ENCODE results near the gene TMEM62. TPM values are rescaled to one million over a fixed set of nuclear protein-coding genes. Genes with fewer than 3 reads are reported as not detected.
A peak's percentile ranks its signal among the peaks of the same experiment; 100 is the strongest.

The TMEM62 gene
- total RNA-seq, 3 donors from 2014 or later, result 43.2 to 61.6 (median 59.4) TPM

- Histone ChIP-seq H3K4me1 (no peaks in the 10 kb centered on the region), H3K9me3 (no peaks in the 10 kb centered on the region), H3K4me3 (no peak overlapping the region), H3K27me3 (no peaks in the 10 kb centered on the region), H3K36me3 (no peaks in the 10 kb centered on the region), H3K27ac (no peak overlapping the region)
- TF ChIP-seq POLR2AphosphoS5 (IDR thresholded peaks at IDR 0.05) (no peak), POLR2A (IDR thresholded peaks at IDR 0.05) (no peak), CTCF (IDR thresholded peaks at IDR 0.05) (no peak)
- DNase-seq (ENCODE audit: low spot score in 2 of 2), result no peak
- intact Hi-C loops (cut with DNase I; ENCODE audit: low total_unique reads), result no loop called here
Measured at GRCh38 chr15:43128980-43129335, 4.4 kb upstream of the TMEM62 start.

DNA sequence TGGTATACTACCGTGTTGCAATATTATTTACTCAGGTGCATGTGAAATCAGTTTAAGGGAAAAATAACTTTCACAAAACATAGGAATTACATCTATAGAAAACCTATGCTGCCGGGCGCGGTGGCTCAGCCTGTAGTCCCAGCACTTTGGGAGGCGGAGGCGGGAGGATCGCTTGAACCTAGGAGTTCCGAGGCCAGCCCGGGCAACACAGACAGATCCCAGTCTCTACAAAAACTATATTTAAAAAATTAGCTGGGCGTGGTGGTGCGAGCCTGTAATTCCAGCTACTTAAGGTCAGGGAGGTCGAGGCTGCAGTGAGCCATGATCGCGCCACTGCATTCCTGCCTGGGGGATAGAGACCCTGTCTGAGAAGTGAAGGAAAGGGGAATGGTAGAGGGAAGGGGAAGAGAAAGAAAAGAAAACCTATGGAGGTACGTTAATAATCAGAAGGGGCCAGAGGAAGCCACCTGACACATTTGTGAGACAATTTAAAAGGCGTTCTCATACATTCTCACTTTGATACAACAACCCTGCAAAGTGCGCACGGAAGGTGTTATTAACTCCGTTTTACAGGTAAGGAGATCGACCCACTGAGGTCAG lies 456 bp upstream of the TMEM62 start:
- Histone ChIP-seq H3K4me3 (peak overlapping the region; percentile 89 to 92 (median 90)), H3K4me1 (no peaks in the 10 kb centered on the region), H3K27ac (peak overlapping the region; percentile 83 to 90), H3K9me3 (no peaks in the 10 kb centered on the region), H3K36me3 (no peaks in the 10 kb centered on the region), H3K27me3 (no peaks in the 10 kb centered on the region)
- DNase-seq (ENCODE audit: low spot score in 2 of 2), result no peak
- intact Hi-C loops (cut with DNase I; ENCODE audit: low total_unique reads), result no loop called here
- no peak for TF ChIP-seq CTCF (IDR thresholded peaks at IDR 0.05)
- no peak for TF ChIP-seq POLR2A (IDR thresholded peaks at IDR 0.05)

GRCh38 chr15:43134157-43134635 lies 810 bp downstream of the TMEM62 start:
- DNase-seq (ENCODE audit: low spot score in 2 of 2), result no peak
- H3K27ac ChIP-seq, result peak overlapping the region; percentile 83 to 90
- intact Hi-C loops (cut with DNase I; ENCODE audit: low total_unique reads), result no loop called here

DNA sequence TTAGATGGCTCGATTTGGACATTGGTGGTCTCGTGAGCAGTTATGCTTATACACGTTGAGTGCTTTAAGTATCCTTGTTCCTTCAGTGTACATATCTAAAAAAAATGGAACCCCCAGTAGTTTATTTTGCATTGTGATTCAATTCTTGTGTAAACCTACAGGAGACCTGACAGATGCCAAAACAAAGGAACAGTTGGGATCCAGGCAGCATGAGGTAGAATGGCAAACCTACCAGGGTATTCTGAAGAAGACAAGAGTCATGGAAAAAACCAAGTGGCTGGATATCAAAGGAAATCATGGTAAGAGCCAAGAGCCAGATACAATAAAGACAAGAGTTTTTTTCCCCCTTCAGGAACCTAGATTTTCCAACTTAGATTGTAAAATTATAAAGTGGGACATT lies 2.0 kb downstream of the TMEM62 start:
- Histone ChIP-seq H3K9me3 (no peaks in the 10 kb centered on the region), H3K36me3 (no peaks in the 10 kb centered on the region), H3K27ac (no peak overlapping the region), H3K4me3 (no peak overlapping the region), H3K4me1 (no peaks in the 10 kb centered on the region), H3K27me3 (no peaks in the 10 kb centered on the region)
- no peak for DNase-seq (ENCODE audit: low spot score in 2 of 2)
- TF ChIP-seq POLR2A (IDR thresholded peaks at IDR 0.05) (no peak), CTCF (IDR thresholded peaks at IDR 0.05) (no peak), POLR2AphosphoS5 (IDR thresholded peaks at IDR 0.05) (no peak)
- intact Hi-C loops (cut with DNase I; ENCODE audit: low total_unique reads), result no loop called here

More at GRCh38 chr15:43134157-43134635, 810 bp downstream of the TMEM62 start:
- TF ChIP-seq POLR2AphosphoS5 (IDR thresholded peaks at IDR 0.05) (no peak), CTCF (IDR thresholded peaks at IDR 0.05) (no peak), POLR2A (IDR thresholded peaks at IDR 0.05) (no peak)
- Histone ChIP-seq H3K4me3 (peak overlapping the region; percentile 89 to 92 (median 90)), H3K9me3 (no peaks in the 10 kb centered on the region), H3K27me3 (no peaks in the 10 kb centered on the region), H3K4me1 (no peaks in the 10 kb centered on the region), H3K36me3 (no peaks in the 10 kb centered on the region)

DNA sequence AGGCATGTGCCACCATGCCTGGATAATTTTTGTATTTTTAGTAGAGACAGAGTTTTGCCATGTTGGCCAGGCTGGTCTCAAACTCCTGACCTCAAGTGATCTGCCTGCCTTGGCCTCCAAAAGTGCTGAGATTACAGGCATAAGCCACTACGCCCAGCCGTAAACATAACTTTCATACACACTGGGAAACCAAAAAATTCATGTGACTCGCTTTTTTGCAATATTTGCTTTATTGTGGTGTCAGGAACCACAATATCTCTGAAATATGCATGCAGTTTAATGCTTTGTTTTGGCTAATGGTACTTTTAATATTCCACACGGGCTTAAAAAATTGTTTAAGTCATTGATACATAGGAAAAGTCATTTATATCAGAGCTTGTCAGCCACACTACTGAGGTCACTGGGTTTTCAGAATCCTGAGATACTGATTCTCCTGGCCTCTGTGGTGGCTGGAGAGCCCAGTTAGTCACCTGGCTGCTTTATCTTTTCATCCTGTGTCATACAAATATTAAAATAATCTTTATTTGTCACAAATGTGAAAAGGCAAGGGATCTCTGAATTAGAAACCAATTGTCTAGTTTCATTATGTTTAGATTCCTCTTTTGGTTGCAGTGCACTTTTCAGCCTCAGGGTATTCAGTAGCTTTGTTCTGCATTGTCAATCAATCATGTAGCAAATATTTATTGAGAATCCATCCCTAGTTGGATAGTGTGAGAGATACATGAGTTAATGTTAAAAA lies 10.0 kb downstream of the TMEM62 start:
- Histone ChIP-seq H3K9me3 (no peaks in the 10 kb centered on the region), H3K4me1 (no peaks in the 10 kb centered on the region), H3K4me3 (no peak overlapping the region), H3K36me3 (peaks cover 4% of the 10 kb centered on the region), H3K27ac (no peak overlapping the region), H3K27me3 (no peaks in the 10 kb centered on the region)
- intact Hi-C loops (cut with DNase I; ENCODE audit: low total_unique reads), result no loop called here
- TF ChIP-seq CTCF (IDR thresholded peaks at IDR 0.05), result no peak
- no peak for TF ChIP-seq POLR2A (IDR thresholded peaks at IDR 0.05)
- no peak for TF ChIP-seq POLR2AphosphoS5 (IDR thresholded peaks at IDR 0.05)
- no peak for DNase-seq (ENCODE audit: low spot score in 2 of 2)
